Measurements from ENCODE around the gene MCRIP1. TPM values are rescaled to one million over a fixed set of nuclear protein-coding genes. Genes with fewer than 3 reads are reported as not detected.

Gene MCRIP1
- polyA plus RNA-seq, 1 experiment = 63.2 TPM

GRCh38 chr17:81801327-81801726, 31.8 kb downstream of the MCRIP1 start:
- Histone ChIP-seq H3K27ac (ENCODE audit: low read depth, low read length) (no peak overlapping the region), H3K4me3 (ENCODE audit: low read depth, low read length) (no peak overlapping the region), H3K9me3 (ENCODE audit: control insufficient read depth, insufficient read depth, low read length) (no peaks in the 10 kb centered on the region; the same call in none of the 2 replicates), H3K27me3 (ENCODE audit: control insufficient read depth, insufficient read depth, low read length) (peaks cover 59% of the 10 kb centered on the region)
- POLR2A ChIA-PET = no interaction called here
- no peak for TF ChIP-seq CTCF (IDR thresholded peaks at IDR 0.05; ENCODE audit: low read depth, low read length)
- CTCF ChIA-PET = no interaction called here
- DNase-seq (ENCODE audit: low read depth, low spot score) = no peak

- no peak for TF ChIP-seq CTCF (IDR thresholded peaks at IDR 0.05; ENCODE audit: low read depth, low read length)
- Histone ChIP-seq H3K9me3 (ENCODE audit: control insufficient read depth, insufficient read depth, low read length) (peaks cover 7% of the 10 kb centered on the region; the same call in 1 of the 2 replicates), H3K27me3 (ENCODE audit: control insufficient read depth, insufficient read depth, low read length) (peaks cover 6% of the 10 kb centered on the region), H3K27ac (ENCODE audit: low read depth, low read length) (no peak overlapping the region), H3K4me3 (ENCODE audit: low read depth, low read length) (no peak overlapping the region)
- ChIA-PET CTCF (no interaction called here), POLR2A (no interaction called here)
- DNase-seq (ENCODE audit: low read depth, low spot score) = no peak
Observed at GRCh38 chr17:81794509-81794908, 38.6 kb downstream of the MCRIP1 start.

DNA sequence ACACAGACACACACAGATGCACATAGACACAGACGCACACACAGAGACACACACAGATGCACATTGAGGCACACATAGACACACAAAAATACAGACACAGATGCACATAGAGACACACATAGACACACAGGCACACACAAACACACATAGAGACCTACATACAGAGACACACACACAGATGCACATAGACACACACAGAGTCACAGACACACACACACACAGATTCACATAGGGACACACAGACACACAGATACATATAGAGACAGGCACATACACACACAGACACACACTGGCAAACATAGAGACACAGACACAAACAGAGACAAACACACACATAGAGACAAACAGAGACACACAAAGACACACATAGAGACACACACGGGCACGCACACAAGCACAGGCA, 39.0 kb downstream of the MCRIP1 start:
- ChIA-PET POLR2A (no interaction called here), CTCF (no interaction called here)
- H3K27me3 ChIP-seq (ENCODE audit: control insufficient read depth, insufficient read depth, low read length) = peaks cover 3% of the 10 kb centered on the region
- no peak for DNase-seq (ENCODE audit: low read depth, low spot score)
- TF ChIP-seq CTCF (IDR thresholded peaks at IDR 0.05; ENCODE audit: low read depth, low read length) = no peak
- H3K27ac ChIP-seq (ENCODE audit: low read depth, low read length) = no peak overlapping the region
- H3K4me3 ChIP-seq (ENCODE audit: low read depth, low read length) = no peak overlapping the region
- peaks cover 7% of the 10 kb centered on the region; the same call in 1 of the 2 replicates for H3K9me3 ChIP-seq (ENCODE audit: control insufficient read depth, insufficient read depth, low read length)

DNA sequence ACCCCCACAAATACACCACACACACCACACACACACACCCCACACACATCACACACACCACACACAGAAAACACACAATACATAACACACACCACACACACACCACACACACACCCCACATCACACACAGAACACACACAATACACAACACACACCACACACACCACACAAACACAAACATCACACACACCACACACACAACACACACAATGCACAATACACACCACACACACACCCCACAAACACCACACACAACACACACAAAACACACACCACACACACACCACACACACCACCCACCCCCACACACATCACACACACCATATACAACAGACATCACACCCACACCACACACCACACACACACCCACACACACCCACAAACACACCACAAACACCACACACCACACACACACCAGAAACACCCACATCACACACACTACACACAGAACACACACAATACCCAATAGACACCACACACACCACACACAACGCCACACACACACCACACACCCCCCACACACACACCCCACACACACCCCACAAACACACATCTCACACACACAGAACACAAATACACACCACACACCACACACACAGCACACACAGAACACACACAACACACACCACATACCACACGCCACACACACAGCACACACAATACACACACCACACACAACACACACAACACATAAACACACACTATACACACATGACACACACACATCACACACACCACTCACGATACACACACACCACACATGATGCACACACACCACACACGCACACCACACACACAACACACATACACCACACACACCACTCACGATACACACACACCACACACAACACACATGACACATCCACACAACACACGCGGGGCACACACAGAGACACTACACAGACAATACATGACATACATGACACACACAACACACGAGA, 40.1 kb downstream of the MCRIP1 start:
- POLR2A ChIA-PET = no interaction called here
- CTCF ChIA-PET = no interaction called here
- H3K27me3 ChIP-seq (ENCODE audit: control insufficient read depth, insufficient read depth, low read length) = peaks cover 3% of the 10 kb centered on the region
- no peak overlapping the region for H3K27ac ChIP-seq (ENCODE audit: low read depth, low read length)
- peaks cover 7% of the 10 kb centered on the region; the same call in 1 of the 2 replicates for H3K9me3 ChIP-seq (ENCODE audit: control insufficient read depth, insufficient read depth, low read length)
- no peak for TF ChIP-seq CTCF (IDR thresholded peaks at IDR 0.05; ENCODE audit: low read depth, low read length)
- DNase-seq (ENCODE audit: low read depth, low spot score) = no peak
- H3K4me3 ChIP-seq (ENCODE audit: low read depth, low read length) = no peak overlapping the region

Other genes starting within 250 kb of the MCRIP1 start
- gene NPLOC4, start 196.2 kb downstream of the MCRIP1 start, polyA plus RNA-seq (2011; rRNA removed) = 66.5 and 77.1 TPM in 2 replicates
- 0.92 and 0.98 TPM in 2 replicates for gene TSPAN10, start 196.1 kb downstream of the MCRIP1 start, polyA plus RNA-seq (2011; rRNA removed)
- 0.51 and 1.0 TPM in 2 replicates for gene PDE6G, start 176.7 kb downstream of the MCRIP1 start, polyA plus RNA-seq (2011; rRNA removed)
- 13.4 and 17.0 TPM in 2 replicates for gene OXLD1, start 166.7 kb downstream of the MCRIP1 start, polyA plus RNA-seq (2011; rRNA removed)
- 10.7 and 10.9 TPM in 2 replicates for gene CCDC137, start 166.6 kb downstream of the MCRIP1 start, polyA plus RNA-seq (2011; rRNA removed)
- 44.7 and 48.0 TPM in 2 replicates for gene ARL16, start 149.5 kb downstream of the MCRIP1 start, polyA plus RNA-seq (2011; rRNA removed)
- gene HGS, start 149.3 kb downstream of the MCRIP1 start, polyA plus RNA-seq (2011; rRNA removed) = 71.5 and 83.0 TPM in 2 replicates
- 52.1 and 69.2 TPM in 2 replicates for gene MRPL12, start 129.9 kb downstream of the MCRIP1 start, polyA plus RNA-seq (2011; rRNA removed)
- gene SLC25A10, start 121.0 kb downstream of the MCRIP1 start, polyA plus RNA-seq (2011; rRNA removed) = 3.3 and 4.1 TPM in 2 replicates
- gene GCGR, start 29.1 kb downstream of the MCRIP1 start, polyA plus RNA-seq (2011; rRNA removed) = not detected in 2 replicates
- not detected in 2 replicates for gene PPP1R27, start 1.8 kb upstream of the MCRIP1 start, polyA plus RNA-seq (2011; rRNA removed)
- gene P4HB, start 27.2 kb upstream of the MCRIP1 start, polyA plus RNA-seq (2011; rRNA removed) = 158 and 342 TPM in 2 replicates
- 62.2 and 78.6 TPM in 2 replicates for gene ARHGDIA, start 38.0 kb upstream of the MCRIP1 start, polyA plus RNA-seq (2011; rRNA removed)
- 57.7 and 57.8 TPM in 2 replicates for gene ALYREF, start 58.3 kb upstream of the MCRIP1 start, polyA plus RNA-seq (2011; rRNA removed)
- 213 and 233 TPM in 2 replicates for gene ANAPC11, start 58.4 kb upstream of the MCRIP1 start, polyA plus RNA-seq (2011; rRNA removed)
- gene NPB, start 68.9 kb upstream of the MCRIP1 start, polyA plus RNA-seq (2011; rRNA removed) = 0.20 and 0.30 TPM in 2 replicates
- 25.2 and 31.8 TPM in 2 replicates for gene PCYT2, start 78.1 kb upstream of the MCRIP1 start, polyA plus RNA-seq (2011; rRNA removed)
- gene SIRT7, start 84.9 kb upstream of the MCRIP1 start, polyA plus RNA-seq (2011; rRNA removed) = 4.3 and 6.0 TPM in 2 replicates
- 17.6 and 17.7 TPM in 2 replicates for gene MAFG, start 94.4 kb upstream of the MCRIP1 start, polyA plus RNA-seq (2011; rRNA removed)
- 103 and 154 TPM in 2 replicates for gene PYCR1, start 104.0 kb upstream of the MCRIP1 start, polyA plus RNA-seq (2011; rRNA removed)
- gene MYADML2, start 113.9 kb upstream of the MCRIP1 start, polyA plus RNA-seq (2011; rRNA removed) = not detected in 2 replicates
- 0.04 TPM in 1 of 2 replicates, not detected in the other for gene NOTUM, start 127.9 kb upstream of the MCRIP1 start, polyA plus RNA-seq (2011; rRNA removed)
- 7.1 and 8.8 TPM in 2 replicates for gene ASPSCR1, start 144.3 kb upstream of the MCRIP1 start, polyA plus RNA-seq (2011; rRNA removed)
- 32.5 and 42.2 TPM in 2 replicates for gene CENPX, start 189.6 kb upstream of the MCRIP1 start, polyA plus RNA-seq (2011; rRNA removed)
- gene LRRC45, start 190.0 kb upstream of the MCRIP1 start, polyA plus RNA-seq (2011; rRNA removed) = 3.4 and 4.0 TPM in 2 replicates
- 12.9 and 18.7 TPM in 2 replicates for gene RAC3, start 198.4 kb upstream of the MCRIP1 start, polyA plus RNA-seq (2011; rRNA removed)
- gene DCXR, start 204.4 kb upstream of the MCRIP1 start, polyA plus RNA-seq (2011; rRNA removed) = 35.5 and 55.6 TPM in 2 replicates
- gene RFNG, start 218.5 kb upstream of the MCRIP1 start, polyA plus RNA-seq (2011; rRNA removed) = 11.8 and 14.1 TPM in 2 replicates
- 63.1 and 94.3 TPM in 2 replicates for gene GPS1, start 218.6 kb upstream of the MCRIP1 start, polyA plus RNA-seq (2011; rRNA removed)
- gene DUS1L, start 232.5 kb upstream of the MCRIP1 start, polyA plus RNA-seq (2011; rRNA removed) = 21.4 and 27.0 TPM in 2 replicates